CD4-positive, alpha-beta memory T cell (primary cell): ENCODE measurements around the gene LGALS1. TPM values are rescaled to one million over a fixed set of nuclear protein-coding genes. Genes with fewer than 3 reads are reported as not detected.
A peak's percentile ranks its signal among the peaks of the same experiment; 100 is the strongest.
"Not testable (repeated sequence)": the region's sequence is repeated elsewhere in the genome, so short reads cannot be mapped to it uniquely, and the experiment has no call there.

ENCODE experiments used
- CTCF ChIA-PET: fragments of 350-600 bp; sonication (Branson Sonifier 250); formaldehyde crosslinking; loops from one replicate; lab custom pipeline; 2021; ENCODE audit warnings: inconsistent platforms; ENCODE audit not compliant: partially characterized antibody; lab: Charles Lee
- POLR2A ChIA-PET: fragments of 350-600 bp; sonication (Branson Sonifier 250); formaldehyde crosslinking; loops from one replicate; lab custom pipeline; 2021; ENCODE audit not compliant: partially characterized antibody; lab: Charles Lee
- DNase-seq, 5 donors: peaks; one replicate each; pipeline versions ENCODE4 v3.0.0 to v3.0.0-alpha.2; 2020 to 2022; ENCODE audit warnings: mixed read lengths in 1 of 5
- H3K27ac ChIP-seq: one replicate; pipeline ENCODE4 v1.7.0; 2013; ENCODE audit warnings: low read depth, low read length
- H3K27me3 ChIP-seq: 2 replicates; pipeline ENCODE4 v1.7.0; 2013; ENCODE audit warnings: mild to moderate bottlenecking, low read length, moderate library complexity; ENCODE audit not compliant: insufficient read depth
- H3K36me3 ChIP-seq: 2 replicates; pipeline ENCODE4 v1.7.0; 2013; ENCODE audit warnings: mild to moderate bottlenecking, low read length, moderate library complexity; ENCODE audit not compliant: insufficient read depth
- H3K4me1 ChIP-seq: 2 replicates; pipeline ENCODE4 v1.7.0; 2013; ENCODE audit warnings: mild to moderate bottlenecking, low read length, moderate library complexity; ENCODE audit not compliant: insufficient read depth
- H3K4me3 ChIP-seq, 2 donors: one replicate each; pipeline ENCODE4 v1.7.0; 2013; ENCODE audit warnings: low read length in 2 of 2, mild to moderate bottlenecking in 1 of 2
- H3K9me3 ChIP-seq, 2 donors: one replicate each; pipeline ENCODE4 v1.7.0; 2013; ENCODE audit warnings: low read length in 2 of 2, control low read depth in 1 of 2; ENCODE audit not compliant: control insufficient read depth in 1 of 2
- H3K27ac Mint-ChIP-seq, 7 donors: one replicate each; pipeline ENCODE4 v1.8.0; 2020 to 2021; ENCODE audit warnings: mixed read lengths in 7 of 7, mild to moderate bottlenecking in 6 of 7, inconsistent platforms in 3 of 7, moderate library complexity in 3 of 7
- H3K27me3 Mint-ChIP-seq, 2 donors: one replicate each; pipeline ENCODE4 v1.8.0; 2020 to 2021; ENCODE audit warnings: mixed read lengths in 2 of 2
- H3K36me3 Mint-ChIP-seq, 2 donors: one replicate each; pipeline ENCODE4 v1.8.0; 2020 to 2021; ENCODE audit warnings: mixed read lengths in 2 of 2, inconsistent platforms in 1 of 2, mild to moderate bottlenecking in 1 of 2
- H3K4me1 Mint-ChIP-seq, 4 donors: one replicate each; pipeline ENCODE4 v1.8.0; 2020 to 2021; ENCODE audit warnings: mixed read lengths in 4 of 4, mild to moderate bottlenecking in 1 of 4
- H3K4me3 Mint-ChIP-seq, 8 donors: one replicate each; pipeline ENCODE4 v1.8.0; 2020 to 2021; ENCODE audit warnings: mixed read lengths in 8 of 8, mild to moderate bottlenecking in 7 of 8, moderate library complexity in 6 of 8, inconsistent platforms in 3 of 8
- H3K9me3 Mint-ChIP-seq, 8 donors: one replicate each; pipeline ENCODE4 v1.8.0; 2020 to 2021; ENCODE audit warnings: mixed read lengths in 8 of 8, mild to moderate bottlenecking in 5 of 8, inconsistent platforms in 3 of 8, moderate library complexity in 1 of 8
- intact Hi-C: fragments of 100-400 bp; cut with micrococcal nuclease; formaldehyde crosslinking; loops from one replicate; pipeline ENCODE4 v1.15.1; 2023
- polyA plus RNA-seq, 2 donors: library from polyadenylated mRNA; unstranded; fragments of 300-500 nt; fragmentation: Illumina TruSeq; gene quantifications; one replicate each; pipeline ENCODE4 v1.2.3, GENCODE V29; 2021
- total RNA-seq, 2 experiments: library from RNA; stranded (reverse); gene quantifications; one replicate each; pipeline ENCODE4 v1.2.3, GENCODE V29; 2021

LGALS1 gene
- total and polyA plus RNA-seq, 4 experiments from 2014 or later = 64.8 to 358 (median 192) TPM

GRCh38 chr22:37655252-37655563 lies 20.2 kb upstream of the LGALS1 start:
- Mint-ChIP-seq H3K9me3 (no peaks in the 10 kb centered on the region), H3K36me3 (peaks cover 5 to 37% of the 10 kb centered on the region in 2 donors), H3K4me1 (peaks cover 18 to 29% (median 24%) of the 10 kb centered on the region in 4 donors), H3K27ac (no peak overlapping the region), H3K4me3 (no peak overlapping the region), H3K27me3 (no peaks in the 10 kb centered on the region)
- CTCF ChIA-PET = interaction anchor here (12.7 to 17.5 kb wide), 2 partner anchors 12 to 24 kb away, joined by 181 to 221 read pairs; partner anchors contain the start of gene LGALS1
- POLR2A ChIA-PET = interaction anchor here (9.8 to 13.9 kb wide), 2 partner anchors 14 to 17 kb away, joined by 168 to 348 read pairs; partner anchors contain the start of genes LGALS1 and SH3BP1
- peaks cover 20% of the 10 kb centered on the region for H3K4me1 ChIP-seq
- H3K4me3 ChIP-seq = no peak overlapping the region
- no peak overlapping the region for H3K27ac ChIP-seq
- peak in 1 of 5 donors; percentile 36 for DNase-seq
- H3K27me3 ChIP-seq = no peaks in the 10 kb centered on the region
- intact Hi-C loops = no loop called here
- H3K9me3 ChIP-seq = no peaks in the 10 kb centered on the region
- H3K36me3 ChIP-seq = peaks cover 38% of the 10 kb centered on the region

GRCh38 chr22:37656583-37656982 lies 18.9 kb upstream of the LGALS1 start:
- Mint-ChIP-seq H3K27ac (peak overlapping the region in 5 of 7 donors; percentile 24 to 86 (median 46)), H3K36me3 (peaks cover 5 to 32% of the 10 kb centered on the region in 2 donors), H3K4me1 (peaks cover 28 to 43% (median 35%) of the 10 kb centered on the region in 4 donors)
- ChIA-PET POLR2A (interaction anchor here (2.8 to 13.9 kb wide), 5 partner anchors 16 to 29 kb away, joined by 36 to 348 read pairs (median 70); partner anchors contain the start of genes LGALS1 and SH3BP1), CTCF (interaction anchor here (0.7 to 17.5 kb wide), 5 partner anchors 13 to 212 kb away, joined by 3 to 221 read pairs (median 10); partner anchors contain the start of gene LGALS1)
- H3K4me3 ChIP-seq, H3K4me3 Mint-ChIP-seq, intact Hi-C loops, H3K27me3 ChIP-seq, DNase-seq, H3K27me3 Mint-ChIP-seq, H3K9me3 Mint-ChIP-seq, H3K9me3 ChIP-seq, H3K27ac ChIP-seq: not testable (repeated sequence)
- Histone ChIP-seq H3K4me1 (peaks cover 33% of the 10 kb centered on the region), H3K36me3 (peaks cover 25% of the 10 kb centered on the region)

GRCh38 chr22:37657590-37658132 lies 17.8 kb upstream of the LGALS1 start:
- ChIA-PET POLR2A (interaction anchor here (0.6 to 13.9 kb wide), 18 partner anchors 9 to 413 kb away, joined by 3 to 348 read pairs (median 8); partner anchors contain the start of genes GGA1, LGALS1, NOL12 and RAC2), CTCF (interaction anchor here (0.6 to 17.5 kb wide), 24 partner anchors 8 to 206 kb away, joined by 3 to 221 read pairs (median 5); partner anchors contain the start of genes LGALS1, NOL12 and SH3BP1)
- H3K27ac Mint-ChIP-seq = peak overlapping the region; percentile 85 to 98 (median 93)
- H3K36me3 ChIP-seq = peaks cover 16% of the 10 kb centered on the region
- peak overlapping the region; percentile 74 to 94 (median 86) for H3K4me3 Mint-ChIP-seq
- peak overlapping the region; percentile 27 to 41 for H3K4me3 ChIP-seq
- H3K27ac ChIP-seq = peak overlapping the region; percentile 63
- H3K27me3 ChIP-seq = no peaks in the 10 kb centered on the region
- peaks cover 33% of the 10 kb centered on the region for H3K4me1 ChIP-seq
- no peaks in the 10 kb centered on the region for H3K9me3 ChIP-seq
- peaks cover 5 to 30% of the 10 kb centered on the region in 2 donors for H3K36me3 Mint-ChIP-seq
- intact Hi-C loops = loop anchor here (1.0 to 2.0 kb wide), 4 partner anchors 19 to 49 kb away; partner anchors contain the start of genes GGA1 and SH3BP1
- no peaks in the 10 kb centered on the region for H3K27me3 Mint-ChIP-seq
- peak in 1 of 5 donors; percentile 34 for DNase-seq
- H3K9me3 Mint-ChIP-seq = no peaks in the 10 kb centered on the region
- H3K4me1 Mint-ChIP-seq = peaks cover 29 to 49% (median 37%) of the 10 kb centered on the region in 4 donors

DNA sequence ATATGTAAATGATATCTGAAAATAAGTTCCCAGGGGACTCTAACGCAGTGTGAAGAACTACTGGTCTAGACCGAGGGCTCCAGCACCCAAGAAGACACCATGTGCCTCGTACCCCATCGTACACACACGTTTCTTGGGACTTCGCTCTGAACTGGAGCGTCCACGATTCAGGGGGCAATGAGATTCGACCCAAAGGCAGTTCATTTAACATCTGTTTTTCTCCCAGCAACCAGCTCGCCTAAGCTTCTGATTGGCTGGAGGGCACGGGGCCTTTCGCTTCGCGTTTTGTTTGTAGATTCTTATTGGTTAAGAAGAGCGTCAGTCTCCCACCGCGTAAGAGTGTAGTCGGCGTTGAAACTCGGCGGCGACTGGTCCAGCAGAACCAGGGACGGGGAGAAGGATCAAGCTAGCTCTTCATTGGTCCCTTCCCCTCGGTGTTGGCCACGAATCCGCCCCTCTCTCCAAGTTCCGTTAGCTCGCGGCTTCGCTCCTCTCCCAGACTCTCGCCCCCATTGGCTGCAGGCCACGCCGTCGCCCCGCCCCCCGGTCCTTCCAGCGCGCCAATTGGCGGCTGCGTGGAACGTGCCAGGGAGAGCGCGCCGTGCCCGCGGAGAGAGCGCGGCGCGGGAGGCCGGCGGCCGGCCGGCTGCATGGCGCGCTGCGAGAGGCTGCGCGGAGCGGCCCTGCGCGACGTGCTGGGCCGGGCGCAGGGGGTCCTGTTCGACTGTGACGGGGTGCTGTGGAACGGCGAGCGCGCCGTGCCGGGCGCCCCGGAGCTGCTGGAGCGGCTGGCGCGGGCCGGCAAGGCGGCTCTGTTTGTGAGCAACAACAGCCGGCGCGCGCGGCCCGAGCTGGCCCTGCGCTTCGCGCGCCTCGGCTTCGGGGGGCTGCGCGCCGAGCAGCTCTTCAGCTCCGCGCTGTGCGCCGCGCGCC lies 17.0 kb upstream of the LGALS1 start, which contains the start of gene PDXP:
TSS of gene PDXP (plus strand) at position 591 of the 933 bp plus-strand sequence. CDS start at position 651, 60 bp downstream.
- Histone ChIP-seq H3K9me3 (no peaks in the 10 kb centered on the region), H3K27me3 (no peaks in the 10 kb centered on the region), H3K27ac (peak within 1 kb of the TSS; percentile 63), H3K4me1 (peaks cover 33% of the 10 kb centered on the region), H3K36me3 (peaks cover 10% of the 10 kb centered on the region), H3K4me3 (peak within 1 kb of the TSS; percentile 27 to 57)
- H3K4me3 Mint-ChIP-seq = peak within 1 kb of the TSS; percentile 82 to 94 (median 86)
- ChIA-PET POLR2A (interaction anchor here (0.6 to 13.9 kb wide), 20 partner anchors 10 to 414 kb away, joined by 3 to 348 read pairs (median 6); partner anchors contain the start of genes GGA1, LGALS1, NOL12 and RAC2), CTCF (interaction anchor here (0.6 to 17.5 kb wide), 23 partner anchors 8 to 205 kb away, joined by 3 to 221 read pairs (median 5); partner anchors contain the start of genes GGA1, LGALS1, NOL12 and SH3BP1)
- intact Hi-C loops = loop anchor here (1.0 to 2.0 kb wide), 4 partner anchors 19 to 50 kb away; partner anchors contain the start of genes GGA1 and SH3BP1
- no peaks in the 10 kb centered on the region for H3K9me3 Mint-ChIP-seq
- peaks cover 2 to 22% of the 10 kb centered on the region in 2 donors for H3K36me3 Mint-ChIP-seq
- H3K27ac Mint-ChIP-seq = peak within 1 kb of the TSS; percentile 85 to 98 (median 93)
- DNase-seq = peak; percentile 98
- no peaks in the 10 kb centered on the region for H3K27me3 Mint-ChIP-seq
- H3K4me1 Mint-ChIP-seq = peaks cover 29 to 49% (median 37%) of the 10 kb centered on the region in 4 donors

- H3K9me3 ChIP-seq = no peaks in the 10 kb centered on the region
- no peaks in the 10 kb centered on the region for H3K27me3 Mint-ChIP-seq
- peak overlapping the region; percentile 78 to 90 (median 82) for H3K4me3 Mint-ChIP-seq
- H3K4me3 ChIP-seq = peak overlapping the region in 1 of 2 donors; percentile 57
- H3K4me1 Mint-ChIP-seq = peaks cover 27 to 49% (median 37%) of the 10 kb centered on the region in 4 donors
- H3K27me3 ChIP-seq = no peaks in the 10 kb centered on the region
- H3K9me3 Mint-ChIP-seq = no peaks in the 10 kb centered on the region
- intact Hi-C loops = loop anchor here (2.0 kb wide), 1 partner anchor 20 kb away; the partner anchor contains the start of gene SH3BP1
- CTCF ChIA-PET = interaction anchor here (0.8 to 17.5 kb wide), 15 partner anchors 12 to 204 kb away, joined by 3 to 221 read pairs (median 6); partner anchors contain the start of genes GGA1 and LGALS1
- H3K4me1 ChIP-seq = peaks cover 33% of the 10 kb centered on the region
- POLR2A ChIA-PET = interaction anchor here (0.6 to 13.9 kb wide), 16 partner anchors 10 to 1579 kb away, joined by 3 to 348 read pairs (median 18); partner anchors contain the start of genes GGA1, LGALS1, NOL12 and SH3BP1
- H3K27ac ChIP-seq = peak overlapping the region; percentile 40
- DNase-seq = peak in 1 of 5 donors; percentile 38
- peak overlapping the region in 6 of 7 donors; percentile 62 to 86 (median 76) for H3K27ac Mint-ChIP-seq
- peaks cover 3% of the 10 kb centered on the region for H3K36me3 ChIP-seq
- peaks cover 0 to 17% of the 10 kb centered on the region in 2 donors for H3K36me3 Mint-ChIP-seq
Measured at GRCh38 chr22:37659066-37659896, 16.2 kb upstream of the LGALS1 start.
